ENCODE measurements around the gene PI4KA.

The PI4KA gene

GRCh38 chr22:20658433-20659222 is 200.0 kb downstream of the PI4KA start:
- no peak for DNase-seq (ENCODE audit: low spot score)
- in situ Hi-C loops (cut with MboI; ENCODE audit: low pct_unique_long_range_greater_than_20kb, low sequenced_read_pairs, unreplicated experiment): no loop called here
- TF ChIP-seq CTCF (IDR thresholded peaks at IDR 0.05; ENCODE audit: extremely low read depth, insufficient read depth, missing control alignments): no peak

- no peak for DNase-seq (ENCODE audit: low spot score)
- TF ChIP-seq CTCF (IDR thresholded peaks at IDR 0.05; ENCODE audit: extremely low read depth, insufficient read depth, missing control alignments): no peak
- in situ Hi-C loops (cut with MboI; ENCODE audit: low pct_unique_long_range_greater_than_20kb, low sequenced_read_pairs, unreplicated experiment): no loop called here
These were observed 200.6 kb downstream of the PI4KA start for GRCh38 chr22:20657963-20658362.

All from GM13977 (cell line).